ENCODE results near the gene WDR46. TPM values are rescaled to one million over a fixed set of nuclear protein-coding genes. Genes with fewer than 3 reads are reported as not detected.

Gene WDR46
- total and polyA plus RNA-seq, 10 of the 15 experiments (the other 5 are each of a cell fraction or from before 2014, with no cell fraction given), result 10.1 to 147 (median 86.0) TPM

GRCh38 chr6:33271468-33272274 is 17.4 kb downstream of the WDR46 start, which contains the start of the genes RPS18 and VPS52 (continued):
- TF ChIP-seq CBX3 (IDR thresholded peaks at IDR 0.05; ENCODE audit: borderline replicate concordance, low read depth), result no peak
- TF ChIP-seq BHLHE40 (IDR thresholded peaks at IDR 0.05; ENCODE audit: borderline replicate concordance in 1 of 2, low read depth in 2 of 2, low read length in 1 of 2), result peak in 1 of 2 experiments; percentile 42; a peak in 1 of 4 replicates
- peak; percentile 99 for TF ChIP-seq SMAD5 (IDR thresholded peaks at IDR 0.05; ENCODE audit: low read depth)
- 0 out of 2 replicates have a peak, but pooled peaks have one; percentile 11 for TF ChIP-seq CHD2 (IDR thresholded peaks at IDR 0.05; ENCODE audit: borderline replicate concordance, low read depth, low read length)
- 0 out of 2 replicates have a peak, but pooled peaks have one; percentile 50 for TF ChIP-seq RCOR1 (conservative IDR thresholded peaks at IDR 0.05; ENCODE audit: low read depth, low read length)
- TF ChIP-seq NFXL1 (IDR thresholded peaks at IDR 0.05; ENCODE audit: borderline replicate concordance), result no peak
- TF ChIP-seq IKZF2 (IDR thresholded peaks at IDR 0.05), result peak; percentile 31 to 39; a peak in 2 of 4 replicates
- TF ChIP-seq MLLT1 (IDR thresholded peaks at IDR 0.05), result peak; percentile 85
- TF ChIP-seq TCF7 (IDR thresholded peaks at IDR 0.05; ENCODE audit: borderline replicate concordance), result peak; percentile 55; the same call in 1 of the 2 replicates
- peak; percentile 35; the same call in 1 of the 2 replicates for TF ChIP-seq REST (IDR thresholded peaks at IDR 0.05; ENCODE audit: low read depth, low read length)
- peak; percentile 38; the same call in 1 of the 2 replicates for TF ChIP-seq STAT1 (conservative IDR thresholded peaks at IDR 0.05)
- TF ChIP-seq ZBTB33 (IDR thresholded peaks at IDR 0.05), result no peak
- TF ChIP-seq ATF2 (IDR thresholded peaks at IDR 0.05; ENCODE audit: low read length), result no peak
- TF ChIP-seq ZSCAN29 (IDR thresholded peaks at IDR 0.05), result no peak; the same call in 1 of the 2 replicates
- TF ChIP-seq BRCA1 (IDR thresholded peaks at IDR 0.05; ENCODE audit: low read depth, low read length), result no peak
- TF ChIP-seq ZNF687 (IDR thresholded peaks at IDR 0.05), result peak; percentile 74

All from GM12878 (cell line).